ENCODE results near the gene SLC27A4. TPM values are rescaled to one million over a fixed set of nuclear protein-coding genes. Genes with fewer than 3 reads are reported as not detected.

SLC27A4 gene
- total RNA-seq, 2 donors from 2014 or later = 19.2 to 21.5 TPM

MicroRNAs encoded within 50 kb of the gene (microRNA counts, 767-probe panel; counts per million panel counts)
- 0 to 431 counts per million in 2 donors for microRNA hsa-miR-219-2-3p

Small RNA genes within 50 kb of the gene (microRNA-seq; reads per million reads assigned to microRNA genes)
- gene MIR219B = not detected

Other genes starting within 250 kb of the SLC27A4 start
- gene PTGES2, start 212.8 kb upstream of the SLC27A4 start, total RNA-seq = 10 to 100 TPM; 89.4 to 96.1 TPM
- 10 to 100 TPM; 30.5 to 43.7 TPM for gene LCN2, start 191.1 kb upstream of the SLC27A4 start, total RNA-seq
- gene BBLN, start 180.3 kb upstream of the SLC27A4 start, total RNA-seq = 100 to 1,000 TPM; 333 to 437 TPM
- 10 to 100 TPM; 55.2 to 94.0 TPM for gene CIZ1, start 149.0 kb upstream of the SLC27A4 start, total RNA-seq
- 1 to 10 TPM; 2.0 to 7.7 TPM for gene DNM1, start 137.1 kb upstream of the SLC27A4 start, total RNA-seq
- 100 to 1,000 TPM in 1 of 2 donors, 10 to 100 TPM in 1; 92.1 to 147 TPM for gene GOLGA2, start 64.5 kb upstream of the SLC27A4 start, total RNA-seq
- gene SWI5, start 64.3 kb upstream of the SLC27A4 start, total RNA-seq = 10 to 100 TPM; 34.8 to 38.5 TPM
- 10 to 100 TPM; 14.6 to 27.2 TPM for gene TRUB2, start 18.1 kb upstream of the SLC27A4 start, total RNA-seq
- gene COQ4, start 17.7 kb upstream of the SLC27A4 start, total RNA-seq = 10 to 100 TPM; 57.5 to 89.6 TPM
- 10 to 100 TPM; 33.2 to 41.7 TPM for gene URM1, start 30.8 kb downstream of the SLC27A4 start, total RNA-seq
- gene CERCAM, start 80.3 kb downstream of the SLC27A4 start, total RNA-seq = 10 to 100 TPM; 25.3 to 30.5 TPM
- gene ODF2, start 115.5 kb downstream of the SLC27A4 start, total RNA-seq = 10 to 100 TPM; 27.0 to 65.8 TPM
- gene GLE1, start 164.2 kb downstream of the SLC27A4 start, total RNA-seq = 10 to 100 TPM; 31.5 to 34.2 TPM
- gene SPTAN1, start 212.1 kb downstream of the SLC27A4 start, total RNA-seq = 100 to 1,000 TPM; 130 to 472 TPM